Activated T-cell treated with anti-CD3 and anti-CD28 coated beads, Interleukin-2, amount 50 U/mL, for 4 hours (primary cell): ENCODE results near the gene NRROS. TPM values are rescaled to one million over a fixed set of nuclear protein-coding genes. Genes with fewer than 3 reads are reported as not detected.
A peak's percentile ranks its signal among the peaks of the same experiment; 100 is the strongest.
"Not testable (repeated sequence)": the region's sequence is repeated elsewhere in the genome, so short reads cannot be mapped to it uniquely, and the experiment has no call there.

Source experiments
- ATAC-seq, 2 donors: fragments of 200-7000 bp; cut with Tn5 transposase; one replicate each; pipeline ENCODE4 v1.10.0; 2021
- DNase-seq: peaks from one replicate; pipeline ENCODE4 v3.0.0-alpha.2; 2020
- H3K27me3 Mint-ChIP-seq: one replicate; pipeline ENCODE4 v1.8.0; 2021; ENCODE audit warnings: low read depth, mixed read lengths
- H3K36me3 Mint-ChIP-seq: one replicate; pipeline ENCODE4 v1.8.0; 2022; ENCODE audit warnings: mixed read lengths; ENCODE audit not compliant: insufficient read depth
- H3K4me1 Mint-ChIP-seq: one replicate; pipeline ENCODE4 v1.8.0; 2021; ENCODE audit warnings: low read depth, mixed read lengths
- H3K4me3 Mint-ChIP-seq: one replicate; pipeline ENCODE4 v1.8.0; 2021; ENCODE audit warnings: mild to moderate bottlenecking, moderate library complexity, mixed read lengths
- H3K9me3 Mint-ChIP-seq: one replicate; pipeline ENCODE4 v1.8.0; 2021; ENCODE audit warnings: mixed read lengths
- total RNA-seq, 3 donors: library from RNA; stranded (reverse); gene quantifications; one replicate each; pipeline ENCODE4 v1.2.1, GENCODE V29; 2021

Gene NRROS
- total RNA-seq, 3 donors from 2014 or later = 16.2 to 18.5 (median 18.5) TPM

GRCh38 chr3:196617256-196617655, 22.2 kb upstream of the NRROS start:
- no peak for ATAC-seq
- Mint-ChIP-seq H3K9me3 (no peaks in the 10 kb centered on the region), H3K36me3 (no peaks in the 10 kb centered on the region), H3K27me3 (no peaks in the 10 kb centered on the region), H3K4me1 (peaks cover 15% of the 10 kb centered on the region), H3K4me3 (no peak overlapping the region)
- DNase-seq = no peak

- ATAC-seq (no peak), DNase-seq (no peak)
- Mint-ChIP-seq H3K27me3 (no peaks in the 10 kb centered on the region), H3K4me3 (no peak overlapping the region), H3K9me3 (no peaks in the 10 kb centered on the region), H3K4me1 (peaks cover 11% of the 10 kb centered on the region), H3K36me3 (no peaks in the 10 kb centered on the region)
These were observed 20.3 kb upstream of the NRROS start for GRCh38 chr3:196619223-196619622.

GRCh38 chr3:196619627-196620026, 19.9 kb upstream of the NRROS start:
- H3K27me3 Mint-ChIP-seq, H3K9me3 Mint-ChIP-seq, DNase-seq, ATAC-seq, H3K4me3 Mint-ChIP-seq, H3K36me3 Mint-ChIP-seq: not testable (repeated sequence)
- peaks cover 15% of the 10 kb centered on the region for H3K4me1 Mint-ChIP-seq

GRCh38 chr3:196620161-196620604, 19.3 kb upstream of the NRROS start:
- no peaks in the 10 kb centered on the region for H3K36me3 Mint-ChIP-seq
- H3K9me3 Mint-ChIP-seq = no peaks in the 10 kb centered on the region
- no peak overlapping the region for H3K4me3 Mint-ChIP-seq
- H3K27me3 Mint-ChIP-seq = no peaks in the 10 kb centered on the region
- DNase-seq (no peak), ATAC-seq (peak; percentile 52 to 64)
- H3K4me1 Mint-ChIP-seq = peaks cover 19% of the 10 kb centered on the region

GRCh38 chr3:196620684-196621083, 18.8 kb upstream of the NRROS start:
- Mint-ChIP-seq H3K36me3 (no peaks in the 10 kb centered on the region), H3K4me1 (peaks cover 22% of the 10 kb centered on the region), H3K27me3 (no peaks in the 10 kb centered on the region), H3K9me3 (no peaks in the 10 kb centered on the region), H3K4me3 (no peak overlapping the region)
- ATAC-seq = no peak
- no peak for DNase-seq

GRCh38 chr3:196621611-196622010, 17.9 kb upstream of the NRROS start:
- Mint-ChIP-seq H3K27me3 (no peaks in the 10 kb centered on the region), H3K36me3 (no peaks in the 10 kb centered on the region), H3K9me3 (no peaks in the 10 kb centered on the region), H3K4me1 (peaks cover 22% of the 10 kb centered on the region), H3K4me3 (no peak overlapping the region)
- DNase-seq (no peak), ATAC-seq (no peak)

- ATAC-seq (peak; percentile 84 to 92), DNase-seq (no peak)
- Mint-ChIP-seq H3K4me3 (peak overlapping the region; percentile 57), H3K4me1 (peaks cover 22% of the 10 kb centered on the region), H3K27me3 (no peaks in the 10 kb centered on the region), H3K9me3 (no peaks in the 10 kb centered on the region), H3K36me3 (no peaks in the 10 kb centered on the region)
These were observed 15.3 kb upstream of the NRROS start for GRCh38 chr3:196624067-196624790.

GRCh38 chr3:196624907-196625306, 14.6 kb upstream of the NRROS start:
- no peak for ATAC-seq
- Mint-ChIP-seq H3K4me1 (peaks cover 28% of the 10 kb centered on the region), H3K9me3 (no peaks in the 10 kb centered on the region), H3K4me3 (peak overlapping the region; percentile 57), H3K27me3 (no peaks in the 10 kb centered on the region), H3K36me3 (no peaks in the 10 kb centered on the region)
- no peak for DNase-seq

GRCh38 chr3:196625331-196625730, 14.2 kb upstream of the NRROS start:
- H3K36me3 Mint-ChIP-seq = no peaks in the 10 kb centered on the region
- no peak overlapping the region for H3K4me3 Mint-ChIP-seq
- no peak for DNase-seq
- no peaks in the 10 kb centered on the region for H3K9me3 Mint-ChIP-seq
- no peaks in the 10 kb centered on the region for H3K27me3 Mint-ChIP-seq
- H3K4me1 Mint-ChIP-seq = peaks cover 29% of the 10 kb centered on the region
- no peak for ATAC-seq

GRCh38 chr3:196627918-196628231, 11.6 kb upstream of the NRROS start:
- Mint-ChIP-seq H3K36me3 (no peaks in the 10 kb centered on the region), H3K27me3 (no peaks in the 10 kb centered on the region), H3K4me1 (peaks cover 47% of the 10 kb centered on the region), H3K9me3 (no peaks in the 10 kb centered on the region), H3K4me3 (no peak overlapping the region)
- no peak for DNase-seq
- no peak for ATAC-seq

GRCh38 chr3:196629228-196629627, 10.3 kb upstream of the NRROS start:
- H3K36me3 Mint-ChIP-seq = no peaks in the 10 kb centered on the region
- H3K4me3 Mint-ChIP-seq = peak overlapping the region; percentile 13
- peaks cover 57% of the 10 kb centered on the region for H3K4me1 Mint-ChIP-seq
- H3K27me3 Mint-ChIP-seq = no peaks in the 10 kb centered on the region
- ATAC-seq = no peak
- no peak for DNase-seq
- H3K9me3 Mint-ChIP-seq = no peaks in the 10 kb centered on the region

GRCh38 chr3:196631682-196632045, 7.8 kb upstream of the NRROS start:
- ATAC-seq (peak in 1 of 2 donors; percentile 2), DNase-seq (peak; percentile 21)
- peak overlapping the region; percentile 88 for H3K4me3 Mint-ChIP-seq
- H3K36me3 Mint-ChIP-seq = no peaks in the 10 kb centered on the region
- H3K27me3 Mint-ChIP-seq = no peaks in the 10 kb centered on the region
- H3K9me3 Mint-ChIP-seq = no peaks in the 10 kb centered on the region
- peaks cover 56% of the 10 kb centered on the region for H3K4me1 Mint-ChIP-seq

- H3K4me1 Mint-ChIP-seq = peaks cover 53% of the 10 kb centered on the region
- no peaks in the 10 kb centered on the region for H3K9me3 Mint-ChIP-seq
- H3K4me3 Mint-ChIP-seq = peak overlapping the region; percentile 88
- DNase-seq (peak; percentile 72), ATAC-seq (peak; percentile 82 to 88)
- H3K36me3 Mint-ChIP-seq = no peaks in the 10 kb centered on the region
- no peaks in the 10 kb centered on the region for H3K27me3 Mint-ChIP-seq
These were observed 7.3 kb upstream of the NRROS start for GRCh38 chr3:196632046-196632751.

- no peaks in the 10 kb centered on the region for H3K9me3 Mint-ChIP-seq
- peak overlapping the region; percentile 88 for H3K4me3 Mint-ChIP-seq
- H3K27me3 Mint-ChIP-seq = no peaks in the 10 kb centered on the region
- H3K36me3 Mint-ChIP-seq = no peaks in the 10 kb centered on the region
- DNase-seq (no peak), ATAC-seq (no peak)
- H3K4me1 Mint-ChIP-seq = peaks cover 64% of the 10 kb centered on the region
These were observed 5.8 kb upstream of the NRROS start for GRCh38 chr3:196633555-196634151.

GRCh38 chr3:196634224-196634623, 5.3 kb upstream of the NRROS start:
- no peak overlapping the region for H3K4me3 Mint-ChIP-seq
- ATAC-seq = no peak

More at GRCh38 chr3:196634224-196634623, 5.3 kb upstream of the NRROS start:
- Mint-ChIP-seq H3K27me3 (no peaks in the 10 kb centered on the region), H3K9me3 (no peaks in the 10 kb centered on the region), H3K36me3 (no peaks in the 10 kb centered on the region), H3K4me1 (peaks cover 69% of the 10 kb centered on the region)
- DNase-seq = no peak
